ENCODE results near the gene SUPT5H.

SUPT5H gene

GRCh38 chr19:39423258-39424086, 21.9 kb upstream of the SUPT5H start:
- Mint-ChIP-seq H3K9me3 (no peaks in the 10 kb centered on the region), H3K4me3 (no peak overlapping the region), H3K4me1 (ENCODE audit: low read depth in 2 of 2) (peaks cover 0 to 6% of the 10 kb centered on the region in 2 donors), H3K36me3 (ENCODE audit: insufficient read depth) (peaks cover 38% of the 10 kb centered on the region), H3K27ac (peak overlapping the region; percentile 47 to 83), H3K27me3 (no peaks in the 10 kb centered on the region)
- DNase-seq (no peak), ATAC-seq (replicated peaks) (no peak)

DNA sequence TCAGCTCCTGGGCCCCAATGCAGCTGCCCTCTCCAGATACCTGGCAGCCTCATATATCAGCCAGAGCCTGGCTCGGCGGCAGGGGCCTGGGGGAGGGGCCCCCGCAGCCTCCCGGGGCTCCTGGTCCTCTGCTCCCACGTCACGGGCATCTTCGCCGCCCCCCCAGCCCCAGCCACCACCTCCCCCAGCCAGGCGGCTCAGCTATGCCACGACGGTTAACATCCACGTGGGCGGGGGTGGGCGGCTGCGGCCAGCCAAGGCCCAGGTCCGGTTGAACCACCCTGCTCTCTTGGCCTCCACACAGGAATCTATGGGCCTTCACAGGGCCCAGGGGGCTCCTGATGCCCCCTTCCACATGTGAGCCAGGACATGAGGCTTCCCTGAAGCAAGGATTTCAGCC, 20.4 kb upstream of the SUPT5H start:
- Mint-ChIP-seq H3K27me3 (no peaks in the 10 kb centered on the region), H3K4me1 (ENCODE audit: low read depth in 2 of 2) (peaks cover 0 to 6% of the 10 kb centered on the region in 2 donors)

DNA sequence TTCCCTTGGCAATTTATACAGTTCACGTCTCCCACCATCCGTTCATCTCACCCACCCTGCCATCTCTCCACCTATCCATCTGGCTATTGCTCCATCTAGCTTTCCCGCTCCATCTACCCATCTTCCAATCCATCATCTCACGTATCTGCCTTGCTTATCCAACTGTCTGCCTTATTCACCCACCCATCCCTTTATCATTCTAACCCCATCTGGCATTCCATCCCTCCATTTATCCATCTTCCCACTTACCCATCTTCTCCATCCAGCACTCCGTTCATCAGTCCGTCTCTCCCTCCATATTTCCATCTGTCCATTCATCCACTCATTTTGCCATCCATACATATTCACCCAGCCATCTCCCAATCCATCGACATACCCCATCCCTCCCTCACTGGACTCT, 19.6 kb upstream of the SUPT5H start:
- Mint-ChIP-seq H3K27ac (peak overlapping the region in 1 of 2 donors; percentile 24), H3K27me3 (no peaks in the 10 kb centered on the region), H3K4me1 (ENCODE audit: low read depth in 2 of 2) (peaks cover 5 to 10% of the 10 kb centered on the region in 2 donors), H3K4me3 (no peak overlapping the region), H3K9me3 (no peaks in the 10 kb centered on the region), H3K36me3 (ENCODE audit: insufficient read depth) (peaks cover 30% of the 10 kb centered on the region)
- DNase-seq (no peak), ATAC-seq (replicated peaks) (no peak)

More for the DNA sequence above, 20.4 kb upstream of the SUPT5H start:
- H3K4me3 Mint-ChIP-seq: no peak overlapping the region
- H3K9me3 Mint-ChIP-seq: no peaks in the 10 kb centered on the region
- ATAC-seq (replicated peaks): no peak
- peaks cover 29% of the 10 kb centered on the region for H3K36me3 Mint-ChIP-seq (ENCODE audit: insufficient read depth)
- DNase-seq: no peak
- peak overlapping the region in 1 of 2 donors; percentile 83 for H3K27ac Mint-ChIP-seq

DNA sequence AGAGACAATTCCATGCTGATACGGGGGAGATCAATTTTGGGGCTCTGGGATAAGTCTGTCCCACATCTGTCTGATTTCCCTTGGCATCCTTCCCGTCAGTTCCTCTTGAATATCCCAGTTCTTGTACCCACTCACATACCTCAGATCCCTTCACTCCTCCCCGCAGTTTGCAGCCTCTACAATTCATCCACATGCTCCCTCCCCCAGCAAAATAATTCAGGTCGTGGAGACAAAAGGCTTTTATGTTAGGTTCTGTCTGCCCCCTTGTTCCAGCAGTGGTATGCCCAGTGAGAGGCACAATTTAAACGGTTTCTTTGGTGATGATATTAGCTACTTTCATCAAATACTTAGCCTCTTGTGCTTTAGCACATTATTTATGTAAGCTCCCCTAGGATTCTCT, 19.2 kb upstream of the SUPT5H start:
- no peak for ATAC-seq (replicated peaks)
- peaks cover 34% of the 10 kb centered on the region for H3K36me3 Mint-ChIP-seq (ENCODE audit: insufficient read depth)
- no peaks in the 10 kb centered on the region for H3K27me3 Mint-ChIP-seq
- peaks cover 8 to 10% of the 10 kb centered on the region in 2 donors for H3K4me1 Mint-ChIP-seq (ENCODE audit: low read depth in 2 of 2)
- H3K27ac Mint-ChIP-seq: peak overlapping the region in 1 of 2 donors; percentile 24
- H3K4me3 Mint-ChIP-seq: no peak overlapping the region
- DNase-seq: no peak
- H3K9me3 Mint-ChIP-seq: no peaks in the 10 kb centered on the region

DNA sequence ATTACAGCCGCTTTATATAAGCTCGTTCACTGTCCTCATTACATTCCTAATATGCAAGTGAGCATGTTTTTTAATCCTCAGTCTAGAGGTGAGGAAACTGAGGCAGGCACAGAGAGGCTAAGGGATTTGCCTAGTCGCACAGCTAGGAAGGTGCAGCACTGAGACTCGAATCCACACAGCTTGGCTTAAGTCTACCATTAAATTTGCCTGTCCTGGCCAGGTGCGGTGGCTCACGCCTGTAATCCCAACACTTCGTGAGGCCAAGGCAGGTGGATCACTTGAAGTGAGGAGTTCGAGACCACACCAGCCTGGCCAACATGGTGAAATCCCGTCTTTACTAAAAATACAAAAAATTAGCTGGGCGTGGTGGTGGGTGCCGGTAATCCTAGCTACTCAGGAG, 17.7 kb upstream of the SUPT5H start:
- ATAC-seq (replicated peaks) (no peak), DNase-seq (no peak)
- no peak overlapping the region for H3K4me3 Mint-ChIP-seq
- no peaks in the 10 kb centered on the region for H3K9me3 Mint-ChIP-seq
- peaks cover 9 to 10% of the 10 kb centered on the region in 2 donors for H3K4me1 Mint-ChIP-seq (ENCODE audit: low read depth in 2 of 2)
- no peaks in the 10 kb centered on the region for H3K27me3 Mint-ChIP-seq
- peaks cover 42% of the 10 kb centered on the region for H3K36me3 Mint-ChIP-seq (ENCODE audit: insufficient read depth)
- peak overlapping the region in 1 of 2 donors; percentile 49 for H3K27ac Mint-ChIP-seq

DNA sequence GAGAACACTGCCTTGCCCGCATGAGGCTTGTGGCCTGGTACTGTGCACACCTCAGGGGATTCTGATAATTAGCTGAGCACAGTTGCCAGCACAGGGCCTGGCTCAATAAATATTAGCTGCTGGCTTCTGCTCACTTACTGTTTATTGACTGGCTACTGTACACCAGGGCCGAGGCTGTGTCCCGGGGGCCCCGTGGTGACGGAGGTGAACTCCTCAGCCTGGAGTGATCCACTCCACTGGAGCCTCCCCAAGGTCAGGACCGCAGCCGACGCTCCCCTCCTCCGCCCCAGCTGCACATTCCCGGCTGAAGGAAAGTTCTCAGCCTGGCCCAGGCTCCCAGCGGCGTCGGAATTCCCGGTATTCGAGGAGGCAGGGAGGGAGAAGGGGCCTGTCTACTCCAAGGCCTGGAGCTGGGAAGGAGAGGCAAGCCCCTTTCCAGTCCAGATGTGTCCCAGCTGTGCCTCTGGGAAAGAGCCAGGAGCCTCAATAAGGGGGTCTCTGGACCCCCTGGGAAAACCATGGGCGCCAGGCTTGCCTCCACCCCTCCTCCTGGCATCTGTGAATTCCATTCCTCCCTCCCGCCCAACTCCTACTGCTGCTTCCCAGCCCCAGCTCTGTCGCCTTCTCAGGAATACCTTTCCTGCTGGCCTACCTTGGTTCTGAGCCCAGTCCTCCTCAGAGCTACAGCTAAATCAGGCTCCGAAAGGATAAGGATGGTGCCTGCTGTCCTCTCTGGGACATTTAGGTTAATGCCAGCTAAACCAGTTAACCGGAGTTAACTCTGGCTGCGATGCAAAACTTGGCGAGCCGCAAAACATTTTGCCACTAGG, 16.9 kb upstream of the SUPT5H start:
- DNase-seq (no peak), ATAC-seq (replicated peaks) (no peak)
- no peaks in the 10 kb centered on the region for H3K27me3 Mint-ChIP-seq
- peak overlapping the region in 1 of 2 donors; percentile 49 for H3K27ac Mint-ChIP-seq
- H3K36me3 Mint-ChIP-seq (ENCODE audit: insufficient read depth): peaks cover 49% of the 10 kb centered on the region
- H3K4me1 Mint-ChIP-seq (ENCODE audit: low read depth in 2 of 2): peaks cover 10 to 16% of the 10 kb centered on the region in 2 donors
- no peaks in the 10 kb centered on the region for H3K9me3 Mint-ChIP-seq
- H3K4me3 Mint-ChIP-seq: no peak overlapping the region

DNA sequence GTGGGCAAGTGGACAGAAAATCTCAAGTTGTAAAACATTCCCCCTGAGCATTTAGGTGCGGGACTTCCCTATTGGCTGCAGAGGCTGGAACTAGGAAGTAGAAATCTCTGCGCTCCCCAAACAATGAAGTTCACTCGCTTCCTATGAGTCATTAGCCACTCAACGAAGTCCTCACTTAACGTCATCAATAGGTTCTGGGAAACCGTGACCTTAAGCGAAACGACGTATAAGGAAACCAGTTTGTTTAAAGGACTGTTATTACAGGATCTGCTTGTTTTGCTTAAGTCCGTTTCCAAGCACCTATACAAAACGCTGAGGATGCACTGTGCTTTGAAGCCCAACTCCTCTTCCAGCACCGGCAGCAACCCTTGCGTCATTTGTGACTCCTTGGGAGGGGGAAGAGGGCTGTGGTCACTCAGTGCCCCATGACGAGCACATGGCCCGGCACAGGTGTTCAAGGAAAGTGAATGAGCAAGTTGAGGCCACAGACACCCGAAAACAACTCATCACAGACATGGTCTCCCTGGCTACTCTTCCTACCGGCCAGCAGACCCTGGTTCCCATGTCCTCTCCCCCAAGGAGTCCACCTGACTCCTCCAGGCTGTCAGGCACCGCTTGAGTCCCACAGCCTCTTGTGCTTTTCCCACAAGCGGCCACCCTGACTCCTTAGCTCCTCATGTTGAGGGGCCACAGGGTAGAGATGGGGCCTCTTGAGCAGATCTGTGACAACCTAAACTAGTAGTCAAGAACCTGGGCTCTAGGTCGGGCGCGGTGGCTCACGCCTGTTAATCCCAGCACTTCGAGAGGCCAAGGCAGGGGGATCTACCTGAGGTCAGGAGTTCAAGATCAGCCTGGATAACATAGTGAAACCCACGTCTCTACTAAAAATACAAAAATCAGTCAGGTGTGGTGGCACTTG, 14.4 kb upstream of the SUPT5H start:
- H3K27ac Mint-ChIP-seq: peak overlapping the region; percentile 62 to 90
- DNase-seq (peak; percentile 34 to 67 (median 59)), ATAC-seq (replicated peaks) (peak; percentile 67)
- no peaks in the 10 kb centered on the region for H3K9me3 Mint-ChIP-seq
- no peaks in the 10 kb centered on the region for H3K27me3 Mint-ChIP-seq
- peaks cover 61% of the 10 kb centered on the region for H3K36me3 Mint-ChIP-seq (ENCODE audit: insufficient read depth)
- peaks cover 22 to 31% of the 10 kb centered on the region in 2 donors for H3K4me1 Mint-ChIP-seq (ENCODE audit: low read depth in 2 of 2)
- H3K4me3 Mint-ChIP-seq: peak overlapping the region; percentile 15 to 29

- Mint-ChIP-seq H3K27ac (peak overlapping the region in 1 of 2 donors; percentile 97), H3K4me3 (peak overlapping the region; percentile 29 to 35), H3K4me1 (ENCODE audit: low read depth in 2 of 2) (peaks cover 26 to 39% of the 10 kb centered on the region in 2 donors), H3K36me3 (ENCODE audit: insufficient read depth) (peaks cover 71% of the 10 kb centered on the region), H3K9me3 (no peaks in the 10 kb centered on the region), H3K27me3 (peaks cover 0 to 5% of the 10 kb centered on the region in 2 donors)
- no peak for ATAC-seq (replicated peaks)
- no peak for DNase-seq
Measured at GRCh38 chr19:39432677-39433025, 12.7 kb upstream of the SUPT5H start.

DNA sequence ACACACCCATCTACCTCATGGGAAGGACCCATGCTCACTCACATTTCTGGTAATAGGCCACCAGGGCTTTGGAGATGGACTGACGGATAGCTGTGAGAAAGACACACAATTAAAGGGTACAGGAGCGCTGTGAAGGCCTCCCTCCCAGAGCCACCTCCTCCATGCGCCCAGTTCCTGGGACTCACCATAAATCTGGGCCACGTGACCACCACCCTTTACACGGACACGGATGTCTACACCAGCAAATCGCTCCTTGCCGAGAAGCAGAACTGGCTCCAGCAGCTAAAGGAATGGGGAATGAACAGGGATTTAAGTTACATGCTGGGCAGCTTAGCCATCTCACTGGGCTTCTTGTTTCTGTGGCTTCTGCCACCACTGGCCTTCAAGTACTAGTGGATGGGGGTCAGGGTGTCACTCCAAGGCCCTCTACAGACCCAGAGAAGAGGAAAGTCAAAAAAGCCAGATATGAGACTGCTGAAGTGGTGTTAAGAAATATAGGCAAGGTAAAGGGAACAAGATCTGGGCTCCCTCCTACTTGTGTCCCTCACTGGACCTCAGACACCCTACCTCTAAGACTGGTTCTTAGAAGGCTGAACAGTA, 11.8 kb upstream of the SUPT5H start:
- H3K36me3 Mint-ChIP-seq (ENCODE audit: insufficient read depth): peaks cover 75% of the 10 kb centered on the region
- no peak for ATAC-seq (replicated peaks)
- H3K9me3 Mint-ChIP-seq: no peaks in the 10 kb centered on the region
- peak overlapping the region; percentile 97 to 99 for H3K27ac Mint-ChIP-seq
- H3K27me3 Mint-ChIP-seq: peaks cover 0 to 8% of the 10 kb centered on the region in 2 donors
- H3K4me3 Mint-ChIP-seq: peak overlapping the region in 1 of 2 donors; percentile 40
- DNase-seq: no peak
- peaks cover 26 to 39% of the 10 kb centered on the region in 2 donors for H3K4me1 Mint-ChIP-seq (ENCODE audit: low read depth in 2 of 2)

DNA sequence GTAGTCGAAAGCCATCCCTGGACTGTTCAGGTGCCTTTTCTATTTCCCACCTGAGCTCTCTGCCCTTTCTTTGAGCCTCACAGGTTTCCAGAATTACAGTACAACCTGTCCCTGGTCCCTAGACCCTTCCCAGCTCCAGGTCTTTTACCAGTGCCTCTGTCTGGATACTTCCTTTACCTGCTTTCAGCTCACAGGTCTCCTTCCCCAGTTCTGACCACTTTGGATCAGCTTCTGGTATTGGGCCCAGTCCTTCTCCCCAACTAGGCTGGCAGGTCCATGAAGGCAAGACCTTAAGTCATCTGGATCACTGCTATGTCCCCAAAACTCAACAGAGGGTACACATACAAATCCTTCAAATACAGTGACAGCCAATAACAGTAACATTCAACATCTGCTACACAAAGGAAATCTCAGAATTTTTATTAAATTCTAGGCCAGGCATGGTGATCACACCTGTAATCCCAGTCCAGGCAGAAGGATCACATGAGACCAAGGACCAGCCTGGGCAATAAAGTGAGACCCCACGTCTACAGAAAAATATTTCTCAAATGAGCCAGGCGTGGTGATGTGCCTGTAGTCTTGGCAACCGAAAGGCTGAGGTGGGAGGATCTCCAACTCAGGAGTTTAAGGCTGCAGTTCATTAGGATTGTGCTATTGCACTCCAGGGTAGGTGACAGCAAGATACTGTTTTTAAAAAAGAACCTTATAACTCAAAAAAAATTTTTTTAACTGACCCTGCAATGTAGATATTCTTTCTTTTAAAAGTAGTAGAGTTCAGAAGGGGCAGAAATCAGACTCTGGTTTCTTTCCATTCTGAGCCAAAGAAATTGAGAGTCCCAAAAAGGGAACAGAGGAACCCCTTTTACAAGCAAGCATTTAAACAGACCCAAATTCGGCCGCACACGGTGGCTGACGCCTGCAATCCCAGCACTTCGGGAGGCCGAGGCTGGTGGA, 11.0 kb upstream of the SUPT5H start:
- peak overlapping the region; percentile 93 to 100 for H3K4me3 Mint-ChIP-seq
- H3K27ac Mint-ChIP-seq: peak overlapping the region; percentile 97 to 99
- H3K4me1 Mint-ChIP-seq (ENCODE audit: low read depth in 2 of 2): peaks cover 26 to 39% of the 10 kb centered on the region in 2 donors
- peaks cover 0 to 8% of the 10 kb centered on the region in 2 donors for H3K27me3 Mint-ChIP-seq
- ATAC-seq (replicated peaks) (no peak), DNase-seq (no peak)
- H3K9me3 Mint-ChIP-seq: no peaks in the 10 kb centered on the region
- H3K36me3 Mint-ChIP-seq (ENCODE audit: insufficient read depth): peaks cover 75% of the 10 kb centered on the region

DNA sequence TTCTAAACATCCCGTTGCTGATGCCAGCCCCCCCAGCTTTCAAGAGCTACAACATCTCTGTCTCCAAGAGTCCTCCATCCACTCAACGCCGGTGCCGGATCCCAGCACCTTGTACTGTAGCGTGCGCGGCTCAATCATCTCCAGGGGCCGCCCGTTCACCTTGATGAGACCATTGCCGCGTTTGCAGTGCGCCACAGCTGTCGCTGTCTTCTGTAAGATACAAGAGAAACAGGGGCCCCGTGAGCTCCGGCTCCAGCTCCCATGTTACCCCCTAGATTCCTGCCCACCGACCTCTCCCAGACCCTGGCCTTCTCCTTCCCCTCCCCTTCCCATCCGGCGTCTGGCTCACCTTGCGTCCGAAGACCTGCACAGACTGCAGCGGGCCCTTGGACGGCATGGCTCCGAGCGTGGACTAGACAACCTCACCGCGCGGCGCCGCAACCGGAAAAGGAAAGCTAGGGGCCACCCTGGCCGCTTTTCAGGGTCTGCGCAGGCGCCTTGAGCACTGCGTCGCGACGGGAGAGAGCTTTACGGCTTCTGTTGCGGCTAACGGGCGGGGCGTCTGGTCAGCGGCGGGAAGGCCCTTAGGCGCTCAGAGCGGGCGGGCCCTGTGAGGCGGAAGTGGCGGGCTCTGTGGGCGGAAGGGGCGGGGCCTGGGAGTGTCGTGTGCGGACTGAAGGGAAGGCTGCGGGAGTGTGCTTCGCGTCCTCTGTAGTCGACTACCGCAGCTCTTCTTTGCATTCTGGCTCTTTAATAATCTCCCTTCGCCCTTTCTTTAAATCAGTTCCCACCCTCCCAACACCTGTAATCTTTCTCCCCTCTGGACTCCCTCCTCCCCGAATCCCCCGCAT, 9.7 kb upstream of the SUPT5H start, which contains the start of gene RPS16:
RPS16 (minus strand) TSS at position 451 of the 851 bp plus-strand sequence; CDS start at position 397, 54 bp downstream.
- peaks cover 69% of the 10 kb centered on the region for H3K36me3 Mint-ChIP-seq (ENCODE audit: insufficient read depth)
- peaks cover 0 to 8% of the 10 kb centered on the region in 2 donors for H3K27me3 Mint-ChIP-seq
- DNase-seq (peak; percentile 98 to 99 (median 98)), ATAC-seq (replicated peaks) (peak; percentile 91)
- peak within 1 kb of the TSS; percentile 93 to 100 for H3K4me3 Mint-ChIP-seq
- peak within 1 kb of the TSS; percentile 97 to 99 for H3K27ac Mint-ChIP-seq
- no peaks in the 10 kb centered on the region for H3K9me3 Mint-ChIP-seq
- peaks cover 22 to 34% of the 10 kb centered on the region in 2 donors for H3K4me1 Mint-ChIP-seq (ENCODE audit: low read depth in 2 of 2)

All from effector memory CD8-positive, alpha-beta T cell (primary cell).